ENCODE measurements around the gene SNAP91.

The SNAP91 gene

DNA sequence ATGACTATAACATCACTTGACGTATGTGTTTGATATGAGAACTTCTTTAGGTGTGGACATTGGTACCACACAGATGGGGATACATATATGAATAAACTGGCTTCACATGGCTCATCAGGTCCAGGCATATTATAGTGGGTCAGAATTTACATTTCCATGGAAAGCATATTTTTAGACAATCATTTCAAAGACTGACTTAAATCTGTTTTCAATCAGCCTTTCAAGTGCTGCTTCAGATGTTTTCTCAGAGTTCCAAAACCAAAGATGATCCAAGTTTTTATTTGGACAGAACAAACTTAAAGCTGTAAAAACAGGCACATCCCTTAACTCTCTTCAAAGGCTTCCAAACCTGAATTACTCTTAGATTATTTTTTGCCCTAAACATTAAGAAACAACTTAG lies 108.4 kb downstream of the SNAP91 start:
- H2AFZ ChIP-seq (ENCODE audit: low read length) = no peak overlapping the region
- TF ChIP-seq EZH2 (IDR thresholded peaks at IDR 0.05; ENCODE audit: borderline replicate concordance, low read length) = no peak
- TF ChIP-seq, protein P1, sequence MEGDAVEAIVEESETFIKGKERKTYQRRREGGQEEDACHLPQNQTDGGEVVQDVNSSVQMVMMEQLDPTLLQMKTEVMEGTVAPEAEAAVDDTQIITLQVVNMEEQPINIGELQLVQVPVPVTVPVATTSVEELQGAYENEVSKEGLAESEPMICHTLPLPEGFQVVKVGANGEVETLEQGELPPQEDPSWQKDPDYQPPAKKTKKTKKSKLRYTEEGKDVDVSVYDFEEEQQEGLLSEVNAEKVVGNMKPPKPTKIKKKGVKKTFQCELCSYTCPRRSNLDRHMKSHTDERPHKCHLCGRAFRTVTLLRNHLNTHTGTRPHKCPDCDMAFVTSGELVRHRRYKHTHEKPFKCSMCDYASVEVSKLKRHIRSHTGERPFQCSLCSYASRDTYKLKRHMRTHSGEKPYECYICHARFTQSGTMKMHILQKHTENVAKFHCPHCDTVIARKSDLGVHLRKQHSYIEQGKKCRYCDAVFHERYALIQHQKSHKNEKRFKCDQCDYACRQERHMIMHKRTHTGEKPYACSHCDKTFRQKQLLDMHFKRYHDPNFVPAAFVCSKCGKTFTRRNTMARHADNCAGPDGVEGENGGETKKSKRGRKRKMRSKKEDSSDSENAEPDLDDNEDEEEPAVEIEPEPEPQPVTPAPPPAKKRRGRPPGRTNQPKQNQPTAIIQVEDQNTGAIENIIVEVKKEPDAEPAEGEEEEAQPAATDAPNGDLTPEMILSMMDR (IDR thresholded peaks at IDR 0.05; ENCODE audit: low read length) = no peak
- no peaks in the 10 kb centered on the region for H3F3A ChIP-seq (ENCODE audit: insufficient read depth, low read length)

DNA sequence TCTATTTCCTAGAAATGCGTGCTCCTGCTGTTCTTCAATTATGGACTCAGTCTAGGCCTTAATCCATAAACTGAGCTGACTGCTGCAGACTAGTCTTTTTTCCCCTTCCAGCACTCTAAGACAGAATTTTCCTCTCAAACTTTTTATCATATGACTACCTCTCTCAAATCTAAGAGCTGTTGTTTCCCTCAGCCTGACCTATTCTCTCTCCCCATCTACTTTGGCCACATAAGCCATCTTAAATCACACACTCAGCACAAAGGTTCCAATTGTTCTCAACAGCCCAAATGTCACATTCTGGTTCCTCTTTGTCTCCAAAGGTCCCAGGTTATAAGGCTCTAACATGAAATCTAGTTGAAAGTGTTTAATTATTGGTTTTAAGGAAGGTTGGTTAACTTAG lies 111.4 kb downstream of the SNAP91 start:
- Histone ChIP-seq H3K36me3 (ENCODE audit: insufficient read depth, low read length) (no peaks in the 10 kb centered on the region), H3K27ac (ENCODE audit: low read depth, low read length, poor library complexity, severe bottlenecking) (no peak overlapping the region), H3K9ac (ENCODE audit: low read length) (no peak overlapping the region), H3K9me2 (ENCODE audit: low read depth, low read length) (no peaks in the 10 kb centered on the region), H3K79me2 (ENCODE audit: insufficient read depth, low read length) (no peaks in the 10 kb centered on the region), H3K9me3 (ENCODE audit: low read length) (no peaks in the 10 kb centered on the region), H3K4me3 (ENCODE audit: low read depth, low read length, poor library complexity, severe bottlenecking) (no peak overlapping the region), H2AFZ (ENCODE audit: low read length) (no peak overlapping the region), H3K4me2 (ENCODE audit: low read length) (no peak overlapping the region), H4K20me1 (ENCODE audit: insufficient read depth, low read length) (no peaks in the 10 kb centered on the region), H3F3A (ENCODE audit: insufficient read depth, low read length) (no peaks in the 10 kb centered on the region), H3K27me3 (ENCODE audit: insufficient read depth, low read length) (no peaks in the 10 kb centered on the region), H3K4me1 (ENCODE audit: insufficient read depth, low read length, severe bottlenecking) (no peaks in the 10 kb centered on the region)
- TF ChIP-seq, protein P1 (IDR thresholded peaks at IDR 0.05; ENCODE audit: low read length) = no peak
- no peak for TF ChIP-seq EZH2 (IDR thresholded peaks at IDR 0.05; ENCODE audit: borderline replicate concordance, low read length)

More for the DNA sequence above, 108.4 kb downstream of the SNAP91 start:
- Histone ChIP-seq H3K9me2 (ENCODE audit: low read depth, low read length) (no peaks in the 10 kb centered on the region), H3K36me3 (ENCODE audit: insufficient read depth, low read length) (no peaks in the 10 kb centered on the region), H3K27me3 (ENCODE audit: insufficient read depth, low read length) (no peaks in the 10 kb centered on the region), H3K9ac (ENCODE audit: low read length) (no peak overlapping the region), H3K4me3 (ENCODE audit: low read depth, low read length, poor library complexity, severe bottlenecking) (no peak overlapping the region), H3K9me3 (ENCODE audit: low read length) (no peaks in the 10 kb centered on the region), H3K4me2 (ENCODE audit: low read length) (no peak overlapping the region), H4K20me1 (ENCODE audit: insufficient read depth, low read length) (no peaks in the 10 kb centered on the region), H3K79me2 (ENCODE audit: insufficient read depth, low read length) (no peaks in the 10 kb centered on the region), H3K27ac (ENCODE audit: low read depth, low read length, poor library complexity, severe bottlenecking) (no peak overlapping the region), H3K4me1 (ENCODE audit: insufficient read depth, low read length, severe bottlenecking) (no peaks in the 10 kb centered on the region)

DNA sequence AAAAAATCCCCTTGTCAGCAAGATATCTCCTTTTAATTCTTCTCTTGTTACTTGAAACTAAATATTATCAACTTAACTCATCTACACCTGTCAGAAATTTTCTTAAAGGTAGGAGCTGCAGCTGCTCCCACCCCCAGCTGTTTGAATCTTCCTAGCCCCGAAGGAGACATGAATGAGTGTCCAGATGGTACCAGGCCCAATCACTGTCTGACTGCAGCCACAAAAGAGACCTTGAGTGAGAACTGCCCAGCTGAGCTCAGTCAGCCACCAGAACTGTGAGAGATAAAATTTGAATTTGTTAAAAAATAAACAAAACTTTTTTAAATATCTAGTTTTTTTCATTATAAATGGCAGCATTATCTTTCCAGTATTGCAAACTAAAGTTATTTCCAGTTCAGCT lies 111.8 kb downstream of the SNAP91 start:
- Histone ChIP-seq H3K4me2 (ENCODE audit: low read length) (no peak overlapping the region), H3K9me3 (ENCODE audit: low read length) (no peaks in the 10 kb centered on the region), H3F3A (ENCODE audit: insufficient read depth, low read length) (no peaks in the 10 kb centered on the region), H3K9me2 (ENCODE audit: low read depth, low read length) (no peaks in the 10 kb centered on the region), H4K20me1 (ENCODE audit: insufficient read depth, low read length) (no peaks in the 10 kb centered on the region), H3K36me3 (ENCODE audit: insufficient read depth, low read length) (no peaks in the 10 kb centered on the region), H3K27ac (ENCODE audit: low read depth, low read length, poor library complexity, severe bottlenecking) (no peak overlapping the region), H3K79me2 (ENCODE audit: insufficient read depth, low read length) (no peaks in the 10 kb centered on the region), H3K4me1 (ENCODE audit: insufficient read depth, low read length, severe bottlenecking) (no peaks in the 10 kb centered on the region), H3K27me3 (ENCODE audit: insufficient read depth, low read length) (no peaks in the 10 kb centered on the region), H2AFZ (ENCODE audit: low read length) (no peak overlapping the region), H3K9ac (ENCODE audit: low read length) (no peak overlapping the region), H3K4me3 (ENCODE audit: low read depth, low read length, poor library complexity, severe bottlenecking) (no peak overlapping the region)
- TF ChIP-seq, protein P1 (IDR thresholded peaks at IDR 0.05; ENCODE audit: low read length) = no peak
- no peak for TF ChIP-seq EZH2 (IDR thresholded peaks at IDR 0.05; ENCODE audit: borderline replicate concordance, low read length)

Data from OCI-LY1 (cell line).